ENCODE results near the gene RTF2. TPM values are rescaled to one million over a fixed set of nuclear protein-coding genes. Genes with fewer than 3 reads are reported as not detected.

Gene RTF2
- total and polyA plus RNA-seq, 2 experiments from 2014 or later = 28.2 to 53.7 TPM

GRCh38 chr20:56453352-56453751, 15.1 kb upstream of the RTF2 start (continued):
- no peak for TF ChIP-seq ZNF462 (CRISPR knock-in tag; IDR thresholded peaks at IDR 0.05)

GRCh38 chr20:56454754-56455153, 13.7 kb upstream of the RTF2 start:
- Histone ChIP-seq H3K36me3 (ENCODE audit: insufficient read depth) (no peaks in the 10 kb centered on the region), H3K4me2 (no peak overlapping the region), H3F3A (replicated peaks; ENCODE audit: low read depth) (no peaks in the 10 kb centered on the region), H4K20me1 (replicated peaks; ENCODE audit: insufficient read depth) (no peaks in the 10 kb centered on the region), H3K27ac (ENCODE audit: low read depth) (no peak overlapping the region), H3K4me3 (no peak overlapping the region), H2AFZ (no peak overlapping the region), H3K79me2 (replicated peaks; ENCODE audit: insufficient read depth) (no peaks in the 10 kb centered on the region), H3K9me2 (ENCODE audit: insufficient read depth) (no peaks in the 10 kb centered on the region), H3K27me3 (ENCODE audit: insufficient read depth) (no peaks in the 10 kb centered on the region), H3K4me1 (ENCODE audit: insufficient read depth) (no peaks in the 10 kb centered on the region)
- H3K4me3 Mint-ChIP-seq = no peak overlapping the region
- no peak for ATAC-seq
- H3K27me3 Mint-ChIP-seq (ENCODE audit: insufficient read depth, low read depth, poor library complexity) = peaks cover 2% of the 10 kb centered on the region
- no peaks in the 10 kb centered on the region for H3K4me1 Mint-ChIP-seq
- TF ChIP-seq REST (IDR thresholded peaks at IDR 0.05; ENCODE audit: unreplicated experiment) = no peak
- TF ChIP-seq POLR2AphosphoS5 (IDR thresholded peaks at IDR 0.05; ENCODE audit: low read depth) = no peak
- TF ChIP-seq NANOG (IDR thresholded peaks at IDR 0.05; ENCODE audit: borderline replicate concordance) = no peak
- no peak for TF ChIP-seq CREB1 (CRISPR knock-in tag; IDR thresholded peaks at IDR 0.05; ENCODE audit: low read depth)
- no peak for TF ChIP-seq ZNF331 (CRISPR knock-in tag; IDR thresholded peaks at IDR 0.05; ENCODE audit: low read depth)
- TF ChIP-seq ETS1 (IDR thresholded peaks at IDR 0.05) = no peak
- no peak for TF ChIP-seq STAT1 (IDR thresholded peaks at IDR 0.05; ENCODE audit: unreplicated experiment)
- TF ChIP-seq EZH2phosphoT487 (IDR thresholded peaks at IDR 0.05; ENCODE audit: unreplicated experiment) = no peak
- no peak for TF ChIP-seq JUNB (IDR thresholded peaks at IDR 0.05; ENCODE audit: unreplicated experiment)
- H3K9me3 Mint-ChIP-seq = no peaks in the 10 kb centered on the region
- no peaks in the 10 kb centered on the region for H3K36me3 Mint-ChIP-seq (ENCODE audit: low read depth)
- DNase-seq (ENCODE audit: low spot score) = no peak
- H3K27ac Mint-ChIP-seq = no peak overlapping the region
